Head of caudate nucleus (tissue), 42 donors: ENCODE measurements around the gene RAB14.
"Not testable (repeated sequence)": the region's sequence is repeated elsewhere in the genome, so short reads cannot be mapped to it uniquely, and the experiment has no call there.

ENCODE experiments used
- DNase-seq, 42 donors: peaks; one replicate each; pipeline versions ENCODE4 v3.0.0 to v3.0.0-alpha.2; 2020 to 2021; ENCODE audit warnings: mixed read lengths in 7 of 42
- intact Hi-C: fragments of 100-400 bp; cut with DNase I; formaldehyde crosslinking; loops from one replicate; pipeline ENCODE4 v1.15.0; 2022

The RAB14 gene

GRCh38 chr9:121197132-121197531, 4.5 kb downstream of the RAB14 start:
- DNase-seq, result no peak
- intact Hi-C loops, result no loop called here

GRCh38 chr9:121196389-121196788, 5.3 kb downstream of the RAB14 start:
- DNase-seq, result no peak
- intact Hi-C loops, result no loop called here

GRCh38 chr9:121194730-121195129, 6.9 kb downstream of the RAB14 start:
- intact Hi-C loops, result no loop called here
- DNase-seq, result no peak

- no peak for DNase-seq
- intact Hi-C loops, result no loop called here
These were observed 8.6 kb downstream of the RAB14 start for GRCh38 chr9:121192959-121193640.

- no peak for DNase-seq
- intact Hi-C loops, result no loop called here
These were observed 9.2 kb downstream of the RAB14 start for GRCh38 chr9:121192518-121192917.

- intact Hi-C loops, result no loop called here
These were observed 10.4 kb downstream of the RAB14 start for GRCh38 chr9:121191235-121191634.

GRCh38 chr9:121189660-121190059, 12.0 kb downstream of the RAB14 start:
- no peak for DNase-seq
- intact Hi-C loops, result no loop called here

More at GRCh38 chr9:121191235-121191634, 10.4 kb downstream of the RAB14 start:
- no peak for DNase-seq

DNA sequence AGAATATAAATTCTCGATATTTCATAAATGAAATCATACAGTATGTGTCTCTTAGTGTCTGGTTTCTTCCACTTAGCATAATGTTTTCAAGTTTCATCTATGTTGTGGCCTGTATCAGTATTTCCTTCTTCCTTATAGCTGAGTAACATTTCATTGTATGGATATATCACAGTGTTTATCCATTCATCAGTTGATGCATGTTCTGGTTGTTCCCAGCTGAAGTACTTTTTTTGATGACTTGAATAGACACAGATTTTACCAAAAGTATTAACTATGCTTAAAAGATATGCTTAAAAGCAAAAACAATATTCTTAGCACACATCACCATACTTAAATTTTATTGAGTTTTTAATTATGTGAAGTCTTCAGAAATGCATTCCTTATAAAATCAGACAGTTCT, 12.7 kb downstream of the RAB14 start:
- no peak for DNase-seq
- intact Hi-C loops, result no loop called here

DNA sequence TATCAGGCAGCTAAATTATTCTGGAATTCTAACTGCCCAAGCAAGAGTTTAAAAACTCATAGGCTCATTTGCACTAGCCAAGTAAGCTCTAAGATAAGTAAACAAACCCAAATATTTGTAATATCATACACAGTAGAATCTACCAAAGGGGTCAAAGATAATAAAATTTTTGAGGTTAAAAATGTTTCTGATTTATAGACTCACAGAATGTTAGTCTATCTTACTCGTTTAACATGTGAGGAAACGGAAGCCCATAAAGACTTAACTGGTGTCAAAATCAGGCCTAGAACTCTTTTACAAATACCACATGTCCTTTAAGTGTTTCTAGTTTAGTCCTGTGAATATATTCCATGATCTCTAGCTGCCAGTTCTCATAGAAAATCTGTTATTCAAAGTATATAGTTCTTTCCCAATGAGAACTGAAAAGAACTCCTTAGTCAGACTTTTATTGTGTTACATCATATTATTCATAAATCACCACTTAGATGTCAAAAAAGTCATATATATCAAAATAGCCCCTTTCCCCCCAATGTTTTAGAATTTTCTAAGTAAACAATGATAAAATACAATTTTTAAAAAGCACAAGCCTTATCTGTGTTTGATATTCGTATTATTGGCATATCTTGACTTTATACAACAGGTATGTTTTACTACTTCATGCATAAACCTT, 13.9 kb downstream of the RAB14 start:
- DNase-seq, result no peak
- intact Hi-C loops, result no loop called here

GRCh38 chr9:121185774-121186403, 15.8 kb downstream of the RAB14 start:
- DNase-seq, result no peak
- intact Hi-C loops, result no loop called here

GRCh38 chr9:121185178-121185745, 16.4 kb downstream of the RAB14 start:
- intact Hi-C loops, result no loop called here
- no peak for DNase-seq

GRCh38 chr9:121184463-121184862, 17.2 kb downstream of the RAB14 start:
- no peak for DNase-seq
- intact Hi-C loops, result no loop called here

DNA sequence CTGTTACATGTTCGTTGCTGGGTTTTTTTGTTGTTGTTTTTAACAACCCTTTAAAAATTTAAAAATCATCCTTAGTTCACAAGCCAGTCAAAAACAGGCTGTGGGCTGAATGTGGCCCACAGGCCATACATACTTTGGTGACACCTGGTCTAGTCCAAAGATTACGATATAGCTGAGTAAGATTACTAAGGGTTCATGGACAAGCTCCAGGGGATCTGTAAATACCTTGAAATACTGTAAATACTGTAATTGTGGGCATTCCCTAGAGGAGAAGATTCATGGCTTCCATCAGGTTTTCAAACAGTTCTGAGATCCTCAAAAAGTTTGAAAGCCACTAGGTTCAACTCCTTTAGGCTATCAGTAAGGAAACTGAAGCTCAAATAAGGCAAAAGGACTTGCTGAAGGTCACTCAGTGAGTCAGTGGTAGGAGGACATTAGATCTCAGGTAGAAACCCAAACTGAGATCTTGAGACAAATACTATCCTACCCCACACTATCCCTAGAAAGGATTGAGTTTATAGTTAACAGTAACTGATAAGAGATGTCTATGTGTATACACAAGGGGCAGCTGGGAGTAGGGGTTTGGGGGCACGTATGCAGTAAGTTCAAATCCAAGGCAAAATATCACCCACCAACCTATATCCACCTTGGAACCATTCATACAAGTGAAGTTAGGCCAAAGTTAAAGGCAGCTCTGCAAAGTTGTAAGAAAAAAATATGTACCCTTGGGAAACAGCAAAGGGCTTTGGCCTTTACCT, 17.8 kb downstream of the RAB14 start:
- intact Hi-C loops, result no loop called here
- DNase-seq, result no peak

DNA sequence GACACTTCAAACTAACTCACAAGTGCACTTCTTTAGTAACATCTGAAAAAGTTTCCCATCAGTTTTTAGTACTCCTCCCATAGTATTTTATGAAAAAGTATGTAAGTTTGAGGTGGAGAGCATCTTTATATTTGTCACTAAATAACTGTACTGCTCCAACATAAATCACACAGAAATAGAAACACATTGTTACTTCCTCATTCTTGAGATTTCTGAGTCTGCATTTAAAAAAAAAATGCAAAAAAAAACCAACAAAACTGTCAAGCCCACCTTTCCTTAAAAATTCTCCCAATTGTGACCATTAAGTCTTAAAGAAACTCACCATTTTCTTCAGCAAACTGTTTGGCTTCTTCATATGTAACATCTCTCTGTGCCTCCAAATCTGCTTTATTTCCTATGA, 18.7 kb downstream of the RAB14 start:
- DNase-seq, result no peak
- intact Hi-C loops, result no loop called here

GRCh38 chr9:121182101-121182836, 19.4 kb downstream of the RAB14 start:
- intact Hi-C loops, result no loop called here
- no peak for DNase-seq

DNA sequence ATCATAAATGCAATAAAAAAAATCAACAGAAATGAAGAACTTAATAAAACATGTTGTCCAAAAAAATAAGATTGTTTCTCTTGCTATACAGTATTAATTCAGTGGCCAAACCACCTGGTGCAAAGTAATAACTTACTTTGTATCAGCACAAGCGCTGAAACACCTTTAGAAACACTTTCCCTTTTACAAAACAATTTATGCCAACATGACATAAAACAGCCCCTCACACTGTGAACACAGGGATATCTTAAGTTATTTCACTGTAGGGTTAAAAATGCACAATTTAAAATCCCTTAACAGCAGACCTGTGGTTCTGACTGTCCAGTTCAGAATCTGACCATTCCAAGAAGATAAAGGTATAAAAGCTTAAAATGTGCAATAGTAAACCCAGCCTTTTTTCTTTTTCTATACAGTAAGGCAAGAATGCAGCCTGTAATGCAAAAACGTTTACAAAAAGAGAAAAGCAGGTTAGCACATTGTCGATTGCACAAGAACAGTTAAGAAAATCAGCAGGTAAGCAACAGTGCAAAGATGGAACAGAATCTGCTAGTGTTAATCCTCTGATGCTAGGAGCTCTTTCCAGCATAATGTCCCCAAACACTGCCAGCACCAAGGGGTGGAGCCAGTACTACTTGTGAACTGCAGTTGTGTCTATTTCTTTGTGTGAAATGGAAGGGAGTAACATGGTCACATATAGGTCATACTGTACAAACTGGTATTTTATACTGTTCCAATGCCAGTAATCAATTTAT, 21.6 kb downstream of the RAB14 start:
- intact Hi-C loops, result no loop called here
- peak in 2 of 42 donors; percentile 15 to 28 for DNase-seq

- DNase-seq, intact Hi-C loops: not testable (repeated sequence)
These were observed 22.3 kb downstream of the RAB14 start for GRCh38 chr9:121179373-121179721.

GRCh38 chr9:121178676-121179372, 22.8 kb downstream of the RAB14 start:
- intact Hi-C loops, result no loop called here
- DNase-seq, result no peak
